ENCODE results near the gene CRAMP1.

GRCh38 chr16:1655269-1655807 is 43.2 kb downstream of the CRAMP1 start:
- no peak for TF ChIP-seq CTCF (IDR thresholded peaks at IDR 0.05)
- no peak for TF ChIP-seq POLR2A (IDR thresholded peaks at IDR 0.05)
- TF ChIP-seq EP300 (IDR thresholded peaks at IDR 0.05) = no peak
